NCI-H526 treated with DMSO at 0.1 percent for 48 hours (cell line): Measurements from ENCODE around the gene NMB.

Experiments
- DNase-seq: peaks from one replicate; lab custom pipeline; 2025; lab: John Stamatoyannopoulos, UW

Gene NMB

GRCh38 chr15:84611631-84612030, 46.4 kb downstream of the NMB start:
- no peak for DNase-seq

DNA sequence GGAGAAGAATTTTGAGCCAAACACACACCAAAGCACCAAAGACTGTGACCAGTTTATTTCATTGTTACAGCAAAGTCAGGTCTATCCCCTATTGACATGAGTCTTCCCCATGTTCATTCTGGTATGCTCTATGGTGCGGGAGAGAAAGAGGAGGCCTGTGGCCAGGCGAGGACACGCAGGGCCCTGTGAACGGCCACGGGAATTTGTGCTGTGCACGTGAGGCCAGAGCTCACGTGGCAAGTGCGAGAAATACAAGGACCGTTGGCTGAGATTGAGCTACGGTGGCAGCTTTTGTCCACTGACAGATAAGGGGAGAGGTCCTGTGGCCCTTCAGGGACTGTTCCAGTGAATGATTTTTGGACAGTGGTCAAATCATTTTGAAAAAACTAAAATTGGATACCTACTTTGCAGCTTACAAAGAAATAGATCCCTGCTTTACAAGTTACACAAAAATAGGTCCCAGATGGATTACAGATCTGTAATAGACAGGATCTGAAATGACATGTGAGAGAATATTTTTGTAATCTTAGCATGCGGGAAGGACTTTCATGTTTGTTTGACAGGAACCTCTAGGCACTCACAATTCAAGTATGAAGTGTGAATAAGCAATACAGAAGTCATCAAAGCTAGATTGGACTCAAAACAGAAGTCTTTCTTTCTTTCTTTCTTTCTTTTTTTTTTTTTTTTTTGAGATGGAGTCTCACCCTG, 48.0 kb downstream of the NMB start:
- no peak for DNase-seq

GRCh38 chr15:84608707-84609284, 49.2 kb downstream of the NMB start:
- DNase-seq: no peak

GRCh38 chr15:84606653-84607120, 51.3 kb downstream of the NMB start:
- no peak for DNase-seq

- DNase-seq: no peak
These were observed 52.5 kb downstream of the NMB start for GRCh38 chr15:84605554-84605882.
